ENCODE data around the gene PPP3CA. TPM values are rescaled to one million over a fixed set of nuclear protein-coding genes. Genes with fewer than 3 reads are reported as not detected.

The PPP3CA gene
- total and polyA plus RNA-seq, 2 of the 13 experiments (the other 11 are each of a cell fraction or from before 2014, with no cell fraction given): 4.8 to 13.2 TPM

- TF ChIP-seq ZNF142 (CRISPR knock-in tag; IDR thresholded peaks at IDR 0.05): no peak
- no peak for TF ChIP-seq SRSF1 (optimal IDR thresholded peaks at IDR 0.05; ENCODE audit: low read depth, low read length)
- TF ChIP-seq ZNF562 (CRISPR knock-in tag; IDR thresholded peaks at IDR 0.05; ENCODE audit: borderline replicate concordance): no peak
- TF ChIP-seq ZXDC (CRISPR knock-in tag; IDR thresholded peaks at IDR 0.05): no peak
- TF ChIP-seq ZNF3 (CRISPR knock-in tag; IDR thresholded peaks at IDR 0.05): no peak
- TF ChIP-seq ZNF441 (CRISPR knock-in tag; IDR thresholded peaks at IDR 0.05; ENCODE audit: borderline replicate concordance): no peak
- TF ChIP-seq HOMEZ (CRISPR knock-in tag; IDR thresholded peaks at IDR 0.05; ENCODE audit: low read depth): peak; percentile 35; the same call in 1 of the 2 replicates
- no peak for TF ChIP-seq FOXM1 (CRISPR knock-in tag; IDR thresholded peaks at IDR 0.05)
- TF ChIP-seq ZNF772 (CRISPR knock-in tag; IDR thresholded peaks at IDR 0.05): no peak
- TF ChIP-seq HIC2 (CRISPR knock-in tag; IDR thresholded peaks at IDR 0.05; ENCODE audit: low read depth): no peak
- no peak for TF ChIP-seq AFF4 (CRISPR knock-in tag; IDR thresholded peaks at IDR 0.05)
Measured at GRCh38 chr4:101169044-101170014, 178.0 kb downstream of the PPP3CA start (continued).
